Gastrocnemius medialis (tissue), 4 donors: ENCODE measurements around the gene ZNF91. TPM values are rescaled to one million over a fixed set of nuclear protein-coding genes. Genes with fewer than 3 reads are reported as not detected.

ENCODE experiments used
- ATAC-seq, 2 donors: fragments of 150-250 bp; one replicate each; pipeline ENCODE4 v1.9.1; 2016
- DNase-seq, 2 donors: peaks; one replicate each; pipeline ENCODE4 v3.0.0-alpha.2; 2019
- H3K27ac ChIP-seq, 4 donors: fragments of 200-600 bp; sonication (generic); 1 replicate in 1 of 4; 2 replicates in 3 of 4; pipeline ENCODE4 v1.5.1; 2016 to 2018; ENCODE audit warnings: mild to moderate bottlenecking in 2 of 4, moderate library complexity in 1 of 4
- H3K27me3 ChIP-seq, 3 donors: fragments of 200-600 bp; sonication (generic) in 2 of 3; 1 replicate in 1 of 3; 2 replicates in 2 of 3; pipeline versions ENCODE4 v1.5.1 to v1.6.0; 2016 to 2019; ENCODE audit warnings: mild to moderate bottlenecking in 1 of 3, moderate library complexity in 1 of 3
- H3K36me3 ChIP-seq, 2 donors: fragments of 200-600 bp; sonication (generic) in 1 of 2; one replicate each; pipeline ENCODE4 v1.5.1; 2017 to 2018
- H3K4me1 ChIP-seq, 2 donors: fragments of 200-600 bp; sonication (generic) in 1 of 2; one replicate each; pipeline ENCODE4 v1.5.1; 2016 to 2017; ENCODE audit warnings: mild to moderate bottlenecking in 2 of 2
- H3K4me3 ChIP-seq, 4 donors: fragments of 200-600 bp; sonication (generic) in 3 of 4; 1 replicate in 1 of 4; 2 replicates in 3 of 4; pipeline ENCODE4 v1.5.1; 2016 to 2019; ENCODE audit warnings: mild to moderate bottlenecking in 2 of 4
- H3K9me3 ChIP-seq, 3 donors: fragments of 200-600 bp; sonication (generic) in 2 of 3; 1 replicate in 1 of 3; 2 replicates in 2 of 3; pipeline ENCODE4 v1.5.1; 2016 to 2019
- POLR2A ChIP-seq, 2 donors: fragments of 450-650 bp; IDR thresholded peaks; one replicate each; pipeline ENCODE4 v1.6.1; 2017; ENCODE audit warnings: antibody characterized with exemption in 2 of 2, mild to moderate bottlenecking in 2 of 2, moderate library complexity in 2 of 2
- in situ Hi-C, 4 donors: fragments of 200-750 bp; cut with MboI; loops; one replicate each; pipeline versions ENCODE4 v1.15.0 to v1.8.0; 2017; ENCODE audit warnings: low sequenced_read_pairs in 4 of 4
- intact Hi-C: fragments of 100-400 bp; cut with DNase I; formaldehyde crosslinking; loops from one replicate; pipeline ENCODE4 v1.15.1; 2023; ENCODE audit warnings: low total_unique reads
- total RNA-seq, 4 donors: library from RNA; depleted of rRNA; stranded (reverse); fragments of >200 nt; gene quantifications; one replicate each; pipeline versions ENCODE4 v1.1.0 to v1.2.3, GENCODE V29; 2016
- TF ChIP-seq, protein P1 (sequence below), 5 experiments: fragments of 450-650 bp in 3 of 5; fragments of 200-600 bp in 2 of 5; sonication (generic) in 2 of 5; IDR thresholded peaks in 4 of 5; conservative IDR thresholded peaks in 1 of 5; 1 replicate in 4 of 5; 2 replicates in 1 of 5; pipeline ENCODE4 v1.5.1; 2016 to 2019; ENCODE audit warnings: antibody characterized with exemption in 5 of 5, mild to moderate bottlenecking in 3 of 5, moderate library complexity in 3 of 5

Gene ZNF91
- total RNA-seq, 4 donors from 2014 or later: 44.3 to 71.1 (median 59.0) TPM

DNA sequence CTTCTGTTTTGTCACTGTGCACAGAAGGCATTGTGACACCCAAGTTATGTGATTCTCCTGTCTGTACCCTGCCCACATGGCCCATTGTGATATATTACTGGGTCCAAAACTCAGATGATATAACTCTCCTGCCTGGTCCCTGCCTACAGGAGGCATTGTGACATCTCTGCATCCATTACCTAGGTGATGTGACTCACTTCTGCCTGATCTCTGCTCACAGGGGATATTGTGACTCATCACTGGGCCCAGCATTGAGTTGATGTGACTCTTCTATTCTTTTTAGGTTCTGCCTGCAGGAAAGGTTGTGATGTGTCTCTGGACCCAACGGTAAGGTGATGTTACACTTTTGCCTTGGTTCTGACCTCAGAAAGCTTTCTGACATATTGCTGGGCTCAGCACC lies 77.1 kb downstream of the ZNF91 start:
- Histone ChIP-seq H3K9me3 (no peaks in the 10 kb centered on the region), H3K27me3 (no peaks in the 10 kb centered on the region), H3K4me1 (no peaks in the 10 kb centered on the region), H3K27ac (no peak overlapping the region), H3K4me3 (no peak overlapping the region), H3K36me3 (no peaks in the 10 kb centered on the region)
- intact Hi-C loops: no loop called here
- ATAC-seq (no peak), DNase-seq (no peak)
- in situ Hi-C loops: no loop called here
- TF ChIP-seq, protein P1, sequence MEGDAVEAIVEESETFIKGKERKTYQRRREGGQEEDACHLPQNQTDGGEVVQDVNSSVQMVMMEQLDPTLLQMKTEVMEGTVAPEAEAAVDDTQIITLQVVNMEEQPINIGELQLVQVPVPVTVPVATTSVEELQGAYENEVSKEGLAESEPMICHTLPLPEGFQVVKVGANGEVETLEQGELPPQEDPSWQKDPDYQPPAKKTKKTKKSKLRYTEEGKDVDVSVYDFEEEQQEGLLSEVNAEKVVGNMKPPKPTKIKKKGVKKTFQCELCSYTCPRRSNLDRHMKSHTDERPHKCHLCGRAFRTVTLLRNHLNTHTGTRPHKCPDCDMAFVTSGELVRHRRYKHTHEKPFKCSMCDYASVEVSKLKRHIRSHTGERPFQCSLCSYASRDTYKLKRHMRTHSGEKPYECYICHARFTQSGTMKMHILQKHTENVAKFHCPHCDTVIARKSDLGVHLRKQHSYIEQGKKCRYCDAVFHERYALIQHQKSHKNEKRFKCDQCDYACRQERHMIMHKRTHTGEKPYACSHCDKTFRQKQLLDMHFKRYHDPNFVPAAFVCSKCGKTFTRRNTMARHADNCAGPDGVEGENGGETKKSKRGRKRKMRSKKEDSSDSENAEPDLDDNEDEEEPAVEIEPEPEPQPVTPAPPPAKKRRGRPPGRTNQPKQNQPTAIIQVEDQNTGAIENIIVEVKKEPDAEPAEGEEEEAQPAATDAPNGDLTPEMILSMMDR (IDR thresholded peaks at IDR 0.05 in 4 of 5, conservative IDR thresholded peaks at IDR 0.05 in 1 of 5): no peak
- no peak for TF ChIP-seq POLR2A (IDR thresholded peaks at IDR 0.05)

GRCh38 chr19:23315286-23315685 lies 80.0 kb downstream of the ZNF91 start:
- H3K36me3 ChIP-seq: no peaks in the 10 kb centered on the region
- ATAC-seq: no peak
- H3K4me1 ChIP-seq: no peaks in the 10 kb centered on the region
- H3K9me3 ChIP-seq: no peaks in the 10 kb centered on the region
- H3K4me3 ChIP-seq: no peak overlapping the region
- DNase-seq: no peak
- intact Hi-C loops (no loop called here), in situ Hi-C loops (no loop called here)
- H3K27me3 ChIP-seq: no peaks in the 10 kb centered on the region
- H3K27ac ChIP-seq: no peak overlapping the region
- TF ChIP-seq POLR2A (IDR thresholded peaks at IDR 0.05): no peak

DNA sequence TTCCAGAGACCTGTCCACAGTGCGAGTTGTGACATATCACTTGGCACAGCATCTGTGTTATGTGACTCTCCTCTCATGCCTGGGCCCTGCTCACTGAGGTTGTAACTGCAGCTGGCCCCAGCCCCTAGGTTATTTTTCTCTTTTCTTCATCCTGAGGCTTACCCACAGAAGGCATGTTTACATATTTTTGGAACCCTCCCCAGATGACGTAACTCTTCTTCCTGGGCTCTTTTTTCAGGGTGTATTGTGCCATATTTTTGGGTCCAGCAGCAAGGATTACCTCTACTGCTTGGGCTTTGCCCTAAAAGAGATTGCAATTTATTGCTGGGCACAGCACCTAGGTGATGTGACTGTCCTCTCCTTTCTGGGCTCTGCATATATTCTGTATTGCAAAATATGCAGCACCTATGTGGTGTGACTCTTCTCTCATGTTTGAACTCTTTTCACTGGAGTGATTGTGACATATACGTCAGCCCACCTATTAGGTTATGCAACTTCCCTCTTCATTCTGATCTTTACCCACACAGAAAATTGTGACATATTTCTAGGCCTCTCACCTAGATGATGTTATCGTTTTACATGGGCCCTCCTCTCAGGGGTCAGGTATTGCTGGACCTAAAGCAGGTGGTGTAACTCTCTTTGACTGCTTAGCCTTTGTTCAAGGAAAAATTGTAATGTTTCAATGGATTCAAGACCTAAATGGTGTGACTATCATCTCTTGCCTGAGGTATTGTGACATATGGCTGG lies 80.6 kb downstream of the ZNF91 start:
- intact Hi-C loops: no loop called here
- Histone ChIP-seq H3K36me3 (no peaks in the 10 kb centered on the region), H3K4me1 (no peaks in the 10 kb centered on the region), H3K27ac (no peak overlapping the region), H3K9me3 (no peaks in the 10 kb centered on the region), H3K27me3 (no peaks in the 10 kb centered on the region), H3K4me3 (no peak overlapping the region)
- no peak for TF ChIP-seq POLR2A (IDR thresholded peaks at IDR 0.05)
- TF ChIP-seq, protein P1 (IDR thresholded peaks at IDR 0.05 in 4 of 5, conservative IDR thresholded peaks at IDR 0.05 in 1 of 5): no peak
- no peak for ATAC-seq
- no peak for DNase-seq
- in situ Hi-C loops: no loop called here

DNA sequence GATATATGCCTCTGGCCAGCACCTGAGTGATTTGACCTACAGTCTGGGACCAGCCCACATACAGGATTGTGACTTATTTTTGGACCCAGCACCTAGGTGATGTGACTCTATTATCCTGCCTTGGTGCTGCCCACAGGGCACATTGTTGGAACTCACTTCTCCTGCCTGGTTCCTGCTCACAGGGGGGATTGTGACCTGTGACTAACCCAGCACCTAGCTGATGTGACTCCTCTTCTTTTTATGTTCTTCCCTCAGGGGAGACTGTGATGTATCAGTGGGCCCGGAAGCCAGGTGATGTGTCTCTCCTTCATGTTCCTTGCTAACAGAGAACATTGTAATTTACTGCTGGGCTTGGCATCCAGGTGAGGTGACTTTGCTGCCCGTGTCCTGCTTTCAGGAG lies 82.1 kb downstream of the ZNF91 start:
- in situ Hi-C loops: no loop called here
- Histone ChIP-seq H3K4me1 (no peaks in the 10 kb centered on the region), H3K36me3 (no peaks in the 10 kb centered on the region), H3K9me3 (no peaks in the 10 kb centered on the region), H3K4me3 (no peak overlapping the region), H3K27ac (no peak overlapping the region), H3K27me3 (no peaks in the 10 kb centered on the region)
- DNase-seq (no peak), ATAC-seq (no peak)
- intact Hi-C loops: no loop called here
- no peak for TF ChIP-seq POLR2A (IDR thresholded peaks at IDR 0.05)
- TF ChIP-seq, protein P1 (IDR thresholded peaks at IDR 0.05 in 4 of 5, conservative IDR thresholded peaks at IDR 0.05 in 1 of 5): no peak

DNA sequence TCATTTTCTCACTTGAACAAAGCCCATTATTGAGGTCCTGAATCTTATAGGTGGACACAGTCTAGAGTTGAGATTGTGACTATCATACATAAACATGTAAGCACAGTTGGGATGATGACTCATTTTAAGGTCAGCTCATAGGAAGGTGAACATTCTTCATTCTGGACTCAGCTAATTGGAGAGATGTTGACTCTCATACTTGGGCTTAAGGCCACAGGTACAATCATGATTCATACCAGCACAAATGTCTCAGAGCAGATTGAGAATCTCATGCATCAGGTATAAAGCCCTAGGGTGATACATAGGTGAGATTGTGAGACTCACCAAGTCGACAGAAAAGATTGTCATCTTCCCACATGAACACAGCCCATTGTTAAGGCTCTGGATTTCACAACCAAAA lies 82.8 kb downstream of the ZNF91 start:
- Histone ChIP-seq H3K27ac (no peak overlapping the region), H3K4me3 (no peak overlapping the region), H3K4me1 (no peaks in the 10 kb centered on the region), H3K27me3 (no peaks in the 10 kb centered on the region), H3K36me3 (no peaks in the 10 kb centered on the region), H3K9me3 (no peaks in the 10 kb centered on the region)
- DNase-seq: no peak
- in situ Hi-C loops (no loop called here), intact Hi-C loops (no loop called here)
- TF ChIP-seq, protein P1 (IDR thresholded peaks at IDR 0.05 in 4 of 5, conservative IDR thresholded peaks at IDR 0.05 in 1 of 5): no peak
- TF ChIP-seq POLR2A (IDR thresholded peaks at IDR 0.05): no peak
- no peak for ATAC-seq
